ENCODE results near the gene CBLN3.

Gene CBLN3

GRCh38 chr14:24381363-24382063 lies 48.0 kb downstream of the CBLN3 start:
- DNase-seq (ENCODE audit: low read depth in 2 of 2), result no peak

- DNase-seq (ENCODE audit: low read depth in 2 of 2), result no peak
These were observed 49.3 kb downstream of the CBLN3 start for GRCh38 chr14:24379907-24380730.

- DNase-seq (ENCODE audit: low read depth in 2 of 2), result no peak
These were observed 50.2 kb downstream of the CBLN3 start for GRCh38 chr14:24378981-24379906.

- DNase-seq (ENCODE audit: low read depth in 2 of 2), result no peak
These were observed 51.1 kb downstream of the CBLN3 start for GRCh38 chr14:24378327-24378726.

GRCh38 chr14:24377657-24378056 lies 51.8 kb downstream of the CBLN3 start:
- DNase-seq (ENCODE audit: low read depth in 2 of 2), result no peak

- DNase-seq (ENCODE audit: low read depth in 2 of 2), result no peak
These were observed 52.3 kb downstream of the CBLN3 start for GRCh38 chr14:24377126-24377525.

Data from stimulated activated CD8-positive, alpha-beta memory T cell treated with anti-CD3 and anti-CD28 coated beads, Interleukin-2, amount 100 ng/mL, for 48 hours (primary cell).